IMR-90 (cell line): ENCODE results near the gene FBN3. TPM values are rescaled to one million over a fixed set of nuclear protein-coding genes. Genes with fewer than 3 reads are reported as not detected.

ENCODE experiments used
- ATAC-seq: fragments of 200-7000 bp; cut with Tn5 transposase; 2 replicates; pipeline ENCODE4 v1.9.1; 2020; ENCODE audit warnings: low read depth, mild to moderate bottlenecking, moderate library complexity
- BruUV-seq: library from RNA; stranded (reverse); fragments of 400-500 nt; replicated peaks from 2 replicates; lab custom pipeline; 2021; lab: Mats Ljungman, UMichigan
- CTCF ChIA-PET: fragments of 300-600 bp; formaldehyde crosslinking; extraction: SDS; loops from one replicate; lab custom pipeline; 2021; ENCODE audit warnings: antibody characterized with exemption; lab: Yijun Ruan, JAX
- POLR2A ChIA-PET: fragments of 300-600 bp; sonication (Branson Sonifier 250); formaldehyde crosslinking; loops from one replicate; lab custom pipeline; 2022; ENCODE audit warnings: antibody characterized with exemption; ENCODE audit not compliant: unreplicated experiment; lab: Charles Lee
- DNase-seq: peaks from one replicate; pipeline ENCODE4 v3.0.0; 2013
- H2AFZ ChIP-seq: replicated peaks from 2 replicates; pipeline ENCODE3; 2013; ENCODE audit warnings: low read length, mild to moderate bottlenecking; ENCODE audit not compliant: poor library complexity
- H2AK5ac ChIP-seq: 2 replicates; pipeline ENCODE4 v1.6.1; 2013; ENCODE audit warnings: low read depth, low read length, inconsistent platforms
- H2AK9ac ChIP-seq: replicated peaks from 2 replicates; pipeline ENCODE3; 2013; ENCODE audit warnings: mild to moderate bottlenecking, low read depth, low read length, moderate library complexity; ENCODE audit not compliant: poor library complexity
- H2BK120ac ChIP-seq: 2 replicates; pipeline ENCODE4 v1.6.1; 2013; ENCODE audit warnings: low read depth, low read length, inconsistent platforms
- H2BK15ac ChIP-seq: 3 replicates; pipeline ENCODE4 v1.6.1; 2013; ENCODE audit warnings: low read depth, low read length, inconsistent platforms
- H2BK20ac ChIP-seq: 2 replicates; pipeline ENCODE4 v1.6.1; 2013; ENCODE audit warnings: low read depth, mild to moderate bottlenecking, inconsistent platforms, low read length, moderate library complexity
- H2BK5ac ChIP-seq: 2 replicates; pipeline ENCODE4 v1.6.1; 2013; ENCODE audit warnings: mild to moderate bottlenecking, low read depth, low read length, inconsistent platforms; ENCODE audit not compliant: poor library complexity, severe bottlenecking
- H3K14ac ChIP-seq: replicated peaks from 2 replicates; pipeline ENCODE4 v1.6.1; 2013; ENCODE audit warnings: low read depth, low read length, inconsistent platforms
- H3K18ac ChIP-seq: 2 replicates; pipeline ENCODE4 v1.6.1; 2013; ENCODE audit warnings: low read depth, low read length, control low read depth
- H3K23ac ChIP-seq: 2 replicates; pipeline ENCODE4 v1.6.1; 2013; ENCODE audit warnings: low read depth, low read length, inconsistent platforms
- H3K27ac ChIP-seq: 2 replicates; pipeline ENCODE4 v1.5.1; 2013; ENCODE audit warnings: mild to moderate bottlenecking, control low read depth, low read length; ENCODE audit not compliant: insufficient read depth
- H3K27me3 ChIP-seq: 2 replicates; pipeline ENCODE4 v1.6.1; 2013; ENCODE audit warnings: low read length; ENCODE audit not compliant: control insufficient read depth, insufficient read depth
- H3K36me3 ChIP-seq: 2 replicates; pipeline ENCODE4 v1.6.1; 2013; ENCODE audit warnings: low read length, mixed read lengths; ENCODE audit not compliant: control insufficient read depth, insufficient read depth
- H3K4ac ChIP-seq: 2 replicates; pipeline ENCODE4 v1.6.1; 2013; ENCODE audit warnings: low read depth, low read length, inconsistent platforms
- H3K4me1 ChIP-seq: 2 replicates; pipeline ENCODE4 v1.6.1; 2013; ENCODE audit warnings: low read length, mixed read lengths; ENCODE audit not compliant: control insufficient read depth, insufficient read depth
- H3K4me2 ChIP-seq: 2 replicates; pipeline ENCODE4 v1.6.1; 2013; ENCODE audit warnings: low read depth, mild to moderate bottlenecking, control low read depth, low read length, moderate library complexity
- H3K4me3 ChIP-seq: 2 replicates; pipeline ENCODE4 v1.5.1; 2013; ENCODE audit warnings: low read depth, mild to moderate bottlenecking, control low read depth, low read length, moderate library complexity; ENCODE audit not compliant: insufficient read depth
- H3K56ac ChIP-seq: 2 replicates; pipeline ENCODE4 v1.6.1; 2013; ENCODE audit warnings: low read length, inconsistent platforms; ENCODE audit not compliant: insufficient read depth; ENCODE audit errors: extremely low read depth
- H3K79me1 ChIP-seq, 2 experiments: 2 replicates each; pipeline ENCODE4 v1.6.1; 2013; ENCODE audit warnings: low read length in 2 of 2, inconsistent platforms in 1 of 2, low read depth in 1 of 2
- H3K9ac ChIP-seq: 2 replicates; pipeline ENCODE4 v1.6.1; 2013; ENCODE audit warnings: low read depth, low read length, control low read depth
- H3K9me1 ChIP-seq: 2 replicates; pipeline ENCODE4 v1.6.1; 2013; ENCODE audit warnings: low read length, inconsistent platforms; ENCODE audit not compliant: insufficient read depth
- H3K9me3 ChIP-seq: 2 replicates; pipeline ENCODE4 v1.6.1; 2013; ENCODE audit warnings: low read length; ENCODE audit not compliant: control insufficient read depth, insufficient read depth
- H4K20me1 ChIP-seq: 2 replicates; pipeline ENCODE4 v1.6.1; 2013; ENCODE audit warnings: low read length, inconsistent platforms; ENCODE audit not compliant: insufficient read depth
- H4K5ac ChIP-seq: 2 replicates; pipeline ENCODE4 v1.6.1; 2013; ENCODE audit warnings: mild to moderate bottlenecking, low read depth, low read length, control low read depth
- H4K8ac ChIP-seq, 2 experiments: 2 replicates each; pipeline ENCODE4 v1.6.1; 2013; ENCODE audit warnings: low read depth in 2 of 2, low read length in 2 of 2, control low read depth in 1 of 2, inconsistent platforms in 1 of 2
- H4K91ac ChIP-seq: 2 replicates; pipeline ENCODE4 v1.6.1; 2013; ENCODE audit warnings: low read depth, low read length, inconsistent platforms; ENCODE audit not compliant: insufficient read depth
- CEBPB ChIP-seq: IDR thresholded peaks from 2 replicates; pipeline ENCODE4 v1.6.1; 2012; ENCODE audit warnings: low read depth, low read length, improper control_type of control experiment
- NFE2L2 ChIP-seq: fragments of 150-350 bp; IDR thresholded peaks from 2 replicates; pipeline ENCODE4 v1.6.1; 2016; ENCODE audit warnings: low read depth, mild to moderate bottlenecking, low read length
- POLR2A ChIP-seq: IDR thresholded peaks from 2 replicates; pipeline ENCODE4 v1.6.1; 2012; ENCODE audit warnings: mild to moderate bottlenecking, low read depth, low read length
- RAD21 ChIP-seq: IDR thresholded peaks from 2 replicates; pipeline ENCODE4 v1.6.1; 2012; ENCODE audit warnings: low read length, improper control_type of control experiment
- SMC3 ChIP-seq: fragments of 150-350 bp; IDR thresholded peaks from 2 replicates; pipeline ENCODE4 v1.6.1; 2016; ENCODE audit warnings: low read depth, mild to moderate bottlenecking, antibody characterized with exemption, low read length, moderate library complexity
- WGBS, 2 experiments: methylation state at CpG; one replicate each; pipeline versions ENCODE4 v1.1.5 to v1.1.7; 2013; ENCODE audit warnings: missing lambda C conversion rate in 2 of 2; ENCODE audit not compliant: insufficient read length in 1 of 2; ENCODE audit errors: extremely low coverage in 2 of 2; 5-methylcytosine and 5-hydroxymethylcytosine counted together
- dilution Hi-C: fragments of 300-500 bp; cut with HindIII; formaldehyde crosslinking; loops from one replicate; pipeline ENCODE4 v1.14.3; 2018; ENCODE audit warnings: low sequenced_read_pairs; ENCODE audit not compliant: unreplicated experiment
- in situ Hi-C: fragments of 300-500 bp; cut with MboI; formaldehyde crosslinking; loops from 3 replicates; pipeline ENCODE4 v1.14.3; 2019; ENCODE audit warnings: low sequenced_read_pairs, inconsistent platforms, mixed read lengths
- intact Hi-C: fragments of 100-400 bp; cut with micrococcal nuclease; formaldehyde crosslinking; loops from 2 replicates; pipeline ENCODE4 v1.10.0; 2022
- polyA plus RNA-seq, 3 experiments: library from polyadenylated mRNA; depleted of rRNA; stranded (reverse); fragments of >200 nt; gene quantifications; 2 replicates each; pipeline ENCODE4 v1.2.3, GENCODE V29; 2012; ENCODE audit warnings: low replicate concordance in 1 of 3
- total RNA-seq: library from RNA; depleted of rRNA; stranded (reverse); fragments of >200 nt; gene quantifications from 2 replicates; pipeline ENCODE4 v1.2.3, GENCODE V29; 2012

The FBN3 gene
- total and polyA plus RNA-seq, 2 of the 4 experiments (the other 2 are of a cell fraction): not detected

GRCh38 chr19:8057545-8058270, 91.7 kb downstream of the FBN3 start:
- H2BK15ac ChIP-seq: no peak overlapping the region
- no peak overlapping the region for H2BK5ac ChIP-seq
- H3K56ac ChIP-seq: no peak overlapping the region
- no peak overlapping the region for H2AK9ac ChIP-seq
- H2BK20ac ChIP-seq: no peak overlapping the region
- H3K36me3 ChIP-seq: no peaks in the 10 kb centered on the region
- no peak overlapping the region for H3K9ac ChIP-seq
- ATAC-seq (no peak), DNase-seq (no peak)
- no peak overlapping the region for H3K4me2 ChIP-seq
- no TSS peak for BruUV-seq
- H3K79me1 ChIP-seq: no peaks in the 10 kb centered on the region
- TF ChIP-seq CEBPB: no peak
- no peak for TF ChIP-seq POLR2A
- no peak for TF ChIP-seq NFE2L2
- no peak for TF ChIP-seq RAD21
- TF ChIP-seq SMC3: no peak
- H3K27ac ChIP-seq: no peak overlapping the region
- no peak overlapping the region for H4K5ac ChIP-seq
- in situ Hi-C loops (no loop called here), intact Hi-C loops (no loop called here), dilution Hi-C loops (no loop called here)
- no peak overlapping the region for H3K18ac ChIP-seq
- ChIA-PET POLR2A (interaction anchor here (0.6 kb wide), 1 partner anchor 52 kb away, joined by 4 read pairs; the partner anchor contains the start of gene ELAVL1), CTCF (no interaction called here)
- H3K14ac ChIP-seq: no peak overlapping the region
- H4K20me1 ChIP-seq: no peaks in the 10 kb centered on the region; the same call in 1 of the 2 replicates
- H4K91ac ChIP-seq: no peak overlapping the region
- no peak overlapping the region for H2AK5ac ChIP-seq
- H3K9me3 ChIP-seq: no peaks in the 10 kb centered on the region
- H2BK120ac ChIP-seq: no peak overlapping the region
- H3K4ac ChIP-seq: no peak overlapping the region
- H4K8ac ChIP-seq: no peak overlapping the region
- peaks cover 5% of the 10 kb centered on the region; the same call in 1 of the 2 replicates for H3K27me3 ChIP-seq
- H2AFZ ChIP-seq: no peak overlapping the region
- H3K4me1 ChIP-seq: no peaks in the 10 kb centered on the region
- WGBS, 2 experiments: 57% methylated on average over 2 of the region's 7 CpGs; no CpG with 5 or more reads in 1 of the 2 experiments
- no peak overlapping the region for H3K4me3 ChIP-seq
- no peak overlapping the region for H3K23ac ChIP-seq
- no peaks in the 10 kb centered on the region for H3K9me1 ChIP-seq
